Fibroblast of the aortic adventitia (primary cell): ENCODE results near the gene NAPA. TPM values are rescaled to one million over a fixed set of nuclear protein-coding genes. Genes with fewer than 3 reads are reported as not detected.

Experiments used
- DNase-seq: peaks from one replicate; pipeline ENCODE4 v3.0.0-alpha.2; 2010; ENCODE audit warnings: low read depth
- H3K4me3 ChIP-seq: 2 replicates; pipeline ENCODE4 v1.5.1; 2011; ENCODE audit warnings: low read depth, mild to moderate bottlenecking, control low read depth, low read length, moderate library complexity
- total RNA-seq: library from RNA; depleted of rRNA; stranded (reverse); fragments of >200 nt; gene quantifications from 2 replicates; pipeline ENCODE4 v1.2.3, GENCODE V29; 2012; ENCODE audit warnings: low replicate concordance
- TF ChIP-seq, protein P1 (sequence below): IDR thresholded peaks from 2 replicates; pipeline ENCODE4 v1.5.1; 2011; ENCODE audit warnings: mild to moderate bottlenecking, low read length, control low read depth, inconsistent platforms; ENCODE audit not compliant: insufficient read depth

The NAPA gene
- total RNA-seq, 1 donor, result 63.4 TPM

GRCh38 chr19:47498561-47498960, 16.3 kb downstream of the NAPA start:
- DNase-seq, result no peak
- TF ChIP-seq, protein P1, sequence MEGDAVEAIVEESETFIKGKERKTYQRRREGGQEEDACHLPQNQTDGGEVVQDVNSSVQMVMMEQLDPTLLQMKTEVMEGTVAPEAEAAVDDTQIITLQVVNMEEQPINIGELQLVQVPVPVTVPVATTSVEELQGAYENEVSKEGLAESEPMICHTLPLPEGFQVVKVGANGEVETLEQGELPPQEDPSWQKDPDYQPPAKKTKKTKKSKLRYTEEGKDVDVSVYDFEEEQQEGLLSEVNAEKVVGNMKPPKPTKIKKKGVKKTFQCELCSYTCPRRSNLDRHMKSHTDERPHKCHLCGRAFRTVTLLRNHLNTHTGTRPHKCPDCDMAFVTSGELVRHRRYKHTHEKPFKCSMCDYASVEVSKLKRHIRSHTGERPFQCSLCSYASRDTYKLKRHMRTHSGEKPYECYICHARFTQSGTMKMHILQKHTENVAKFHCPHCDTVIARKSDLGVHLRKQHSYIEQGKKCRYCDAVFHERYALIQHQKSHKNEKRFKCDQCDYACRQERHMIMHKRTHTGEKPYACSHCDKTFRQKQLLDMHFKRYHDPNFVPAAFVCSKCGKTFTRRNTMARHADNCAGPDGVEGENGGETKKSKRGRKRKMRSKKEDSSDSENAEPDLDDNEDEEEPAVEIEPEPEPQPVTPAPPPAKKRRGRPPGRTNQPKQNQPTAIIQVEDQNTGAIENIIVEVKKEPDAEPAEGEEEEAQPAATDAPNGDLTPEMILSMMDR, result no peak
- no peak overlapping the region for H3K4me3 ChIP-seq

- DNase-seq, result no peak
- H3K4me3 ChIP-seq, result no peak overlapping the region
- TF ChIP-seq, protein P1, result no peak
Observed at GRCh38 chr19:47497821-47498520, 16.9 kb downstream of the NAPA start.

DNA sequence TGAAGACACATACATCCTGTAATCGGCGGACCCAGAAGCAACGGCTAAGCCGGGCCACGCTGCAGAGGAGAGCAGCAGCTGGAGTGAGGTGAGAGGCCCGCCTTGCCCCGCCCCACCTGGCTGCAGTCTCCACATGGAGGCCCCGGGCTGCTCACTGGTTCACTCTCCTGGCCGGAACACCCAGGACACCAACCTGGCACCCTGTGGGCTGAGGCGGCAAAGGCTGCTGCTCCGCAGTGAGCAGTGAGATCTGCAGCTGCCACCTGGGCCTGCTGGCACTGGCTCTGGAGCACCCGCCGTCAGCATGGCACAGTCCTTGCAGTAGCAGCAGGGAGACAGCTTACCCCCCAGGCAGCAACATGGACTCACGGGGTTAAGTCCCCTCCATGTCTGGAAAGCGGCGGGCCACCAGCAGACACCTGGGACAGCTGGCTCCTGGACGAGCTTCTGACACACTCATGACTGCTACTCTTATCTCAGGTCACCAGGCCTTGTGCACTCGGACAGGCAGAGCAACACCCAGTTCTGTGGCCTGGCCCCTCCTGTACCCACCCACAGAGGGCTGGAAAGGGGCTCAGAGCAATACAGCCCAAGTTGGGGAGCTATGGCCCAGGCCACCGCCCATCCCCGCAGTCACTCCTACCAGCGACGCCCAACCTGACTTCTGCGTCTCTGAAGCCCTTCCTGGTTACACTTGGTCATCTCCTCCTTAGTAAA, 17.7 kb downstream of the NAPA start:
- no peak for DNase-seq
- H3K4me3 ChIP-seq, result no peak overlapping the region
- TF ChIP-seq, protein P1, result no peak

DNA sequence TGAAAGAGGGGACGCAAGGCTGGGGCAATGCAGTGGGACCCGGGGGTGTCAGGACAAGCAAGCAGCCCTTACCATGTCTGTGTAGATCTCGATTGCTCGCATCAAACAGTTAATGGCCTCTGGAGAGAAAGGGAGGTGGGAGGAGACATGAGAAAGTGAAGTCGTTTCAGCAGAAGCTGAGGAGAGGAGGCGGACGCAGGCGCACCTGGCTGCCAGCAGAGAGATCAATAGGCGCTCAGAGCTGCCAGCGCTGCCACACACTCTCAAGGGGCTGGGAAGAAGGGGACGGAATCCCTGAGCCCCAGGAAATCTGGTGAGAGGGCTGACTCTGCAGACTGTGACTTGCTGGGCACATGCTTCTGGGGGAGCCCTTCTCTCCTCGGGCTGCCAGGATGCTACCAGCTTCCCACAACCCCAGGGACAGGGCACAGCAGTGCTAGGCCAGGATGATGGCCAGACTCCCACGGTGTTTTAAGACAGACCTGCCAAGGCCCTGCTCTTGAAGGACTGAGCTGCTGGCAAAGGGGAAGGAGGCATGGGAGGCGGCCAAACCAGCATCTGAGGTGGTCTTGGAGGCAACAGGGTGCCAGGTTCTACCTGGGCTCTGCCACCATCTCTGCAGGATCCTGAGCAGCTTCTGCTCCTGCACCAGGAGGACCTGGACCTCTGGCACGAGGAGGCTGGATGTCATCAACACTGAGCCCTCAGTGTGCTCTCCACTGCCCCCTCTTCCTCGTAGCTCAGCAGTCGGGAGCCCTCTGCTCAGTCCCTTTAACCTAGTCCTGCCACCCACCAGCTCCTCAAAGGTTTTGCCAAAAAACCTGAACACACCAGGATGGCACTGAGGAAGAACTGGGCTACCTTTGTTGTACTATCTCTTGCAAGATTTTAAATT, 19.1 kb downstream of the NAPA start:
- DNase-seq, result no peak
- no peak overlapping the region for H3K4me3 ChIP-seq
- TF ChIP-seq, protein P1, result no peak

DNA sequence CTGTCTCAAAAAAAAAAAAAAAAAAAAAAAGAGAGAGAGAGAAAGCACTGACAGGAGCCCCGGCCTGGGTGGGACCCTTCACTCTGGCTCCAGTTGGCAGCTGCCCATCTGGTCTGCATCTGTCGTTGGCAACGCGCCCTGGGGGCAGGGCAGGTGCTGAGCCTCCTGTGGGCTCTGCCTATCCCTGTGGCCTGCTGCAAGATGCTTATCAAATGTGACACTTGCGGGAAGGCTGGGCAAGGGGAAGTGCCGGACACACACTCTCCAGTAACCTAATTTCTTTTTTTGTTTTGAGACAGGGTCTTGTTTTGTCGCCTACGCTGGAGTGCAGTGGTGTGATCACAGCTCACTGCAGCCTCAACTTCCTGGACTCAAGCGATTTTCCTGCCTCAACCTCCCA, 20.1 kb downstream of the NAPA start:
- DNase-seq, result no peak
- H3K4me3 ChIP-seq, result no peak overlapping the region
- TF ChIP-seq, protein P1, result no peak

- H3K4me3 ChIP-seq, result no peak overlapping the region
- TF ChIP-seq, protein P1, result no peak
Observed at GRCh38 chr19:47494211-47494547, 20.7 kb downstream of the NAPA start.

More at GRCh38 chr19:47494211-47494547, 20.7 kb downstream of the NAPA start:
- no peak for DNase-seq
